Heart left ventricle (tissue), 16 donors: ENCODE measurements around the gene WDR7. TPM values are rescaled to one million over a fixed set of nuclear protein-coding genes. Genes with fewer than 3 reads are reported as not detected.

Experiments
- ATAC-seq, 4 donors: fragments of 200-7000 bp; cut with Tn5 transposase; one replicate each; pipeline ENCODE4 v1.9.1; 2020 to 2022; ENCODE audit warnings: moderate library complexity in 4 of 4, mild to moderate bottlenecking in 3 of 4, moderate number of reproducible peaks in 1 of 4
- DNase-seq, 5 donors: peaks; one replicate each; pipeline ENCODE4 v3.0.0-alpha.2; 2020
- H3K27ac ChIP-seq, 12 donors: fragments of 200-600 bp; sonication (generic) in 4 of 12; one replicate each; pipeline versions ENCODE4 v1.5.0 to v1.8.0; 2016 to 2022; ENCODE audit warnings: mild to moderate bottlenecking in 2 of 12
- H3K27me3 ChIP-seq, 9 donors: fragments of 200-600 bp; sonication (generic) in 2 of 9; one replicate each; pipeline versions ENCODE4 v1.5.1 to v1.8.0; 2016 to 2022; ENCODE audit warnings: mild to moderate bottlenecking in 3 of 9
- H3K36me3 ChIP-seq, 9 donors: fragments of 200-600 bp; sonication (generic) in 2 of 9; one replicate each; pipeline versions ENCODE4 v1.5.0 to v1.8.0; 2018 to 2022; ENCODE audit warnings: mild to moderate bottlenecking in 2 of 9
- H3K4me1 ChIP-seq, 12 donors: fragments of 200-600 bp; sonication (generic) in 4 of 12; one replicate each; pipeline versions ENCODE4 v1.5.0 to v1.8.0; 2016 to 2022; ENCODE audit warnings: mild to moderate bottlenecking in 3 of 12
- H3K4me3 ChIP-seq, 12 donors: fragments of 200-600 bp; sonication (generic) in 4 of 12; one replicate each; pipeline versions ENCODE4 v1.5.0 to v1.8.0; 2017 to 2022; ENCODE audit warnings: mild to moderate bottlenecking in 9 of 12, moderate library complexity in 4 of 12
- H3K9me3 ChIP-seq, 12 donors: fragments of 200-600 bp; sonication (generic) in 4 of 12; one replicate each; pipeline versions ENCODE4 v1.5.0 to v1.8.0; 2016 to 2022; ENCODE audit warnings: mild to moderate bottlenecking in 1 of 12
- CTCF ChIP-seq, 12 donors: fragments of 200-600 bp; sonication (generic) in 4 of 12; IDR thresholded peaks; one replicate each; pipeline versions ENCODE4 v1.5.0 to v1.8.0; 2018 to 2022; ENCODE audit warnings: antibody characterized with exemption in 12 of 12, mild to moderate bottlenecking in 5 of 12
- POLR2A ChIP-seq, 2 donors: fragments of 450-650 bp; IDR thresholded peaks; one replicate each; pipeline ENCODE4 v1.6.1; 2017; ENCODE audit warnings: antibody characterized with exemption in 2 of 2, mild to moderate bottlenecking in 2 of 2, moderate library complexity in 2 of 2
- WGBS, 4 donors: extraction: QIAGEN DNeasy Blood & Tissue Kit in 2 of 4; methylation state at CpG; one replicate each; pipeline versions ENCODE4 v1.1.5 to v1.1.7; 2013 to 2018; 5-methylcytosine and 5-hydroxymethylcytosine counted together
- intact Hi-C, 10 donors: fragments of 100-400 bp; cut with DNase I; formaldehyde crosslinking; loops; one replicate each; pipeline versions ENCODE4 v1.11.1 to v1.14.2; 2022
- polyA plus RNA-seq, 2 donors: library from polyadenylated mRNA; stranded (reverse); fragments of 200-250 nt; gene quantifications; one replicate each; pipeline ENCODE4 v1.2.3, GENCODE V29; 2013
- total RNA-seq, 9 donors: library from RNA; depleted of rRNA in 2 of 9; stranded (reverse); fragments of >200 nt in 2 of 9; fragmentation: NEBNext Ultra II Directional in 3 of 9; extraction: Animal tissue kit (Norgen Biotek cat#: 25700) in 3 of 9; gene quantifications; one replicate each; pipeline versions ENCODE4 v1.1.0 to v1.2.4, GENCODE V29; 2016 to 2023
- donor health status: ischemic (EF 13 %, LVEDD 7.1; RV severe dilation, severe dysfunction).
- donor health status: healthy with polysubstance abuse.
- donor health status: DM: no; HTN: yes; CAD: no.
- donor health status: DM: no; HTN: no; CAD: no.
- donor health status: ischemic (EF 25% LVEDD 6.9; RV normal size, moderate dysfunction).
- donor health status: ischemic (EF 25% LVEDD 5.7; RV mildly dilated, moderate dysfunction).
- donor health status: healthy.
- donor health status: DM: yes; HTN: yes; CAD: no.
- donor health status: ischemic (EF 35%, LVEDD 5.7; RV mildly dilated, moderate dysfunction).
- donor health status: nonischemic (EF 11% LVEDD 7.7; RV severe dilation, severe dysfunction).
- donor health status: DM: yes; HTN: yes; CAD: no.
- donor health status: PGD.
- donor health status: ischemic (EF 29% LVEDD 5.4; RV normal size, mild dysfunction).
- donor health status: nonischemic (EF 23%, LVEDD 6.1; RV moderate dilation, normal function).

Gene WDR7
- total and polyA plus RNA-seq, 11 donors, result 4.3 to 33.6 (median 26.6) TPM

- no peaks in the 10 kb centered on the region for H3K9me3 ChIP-seq
- intact Hi-C loops, result loop anchor here in 7 of 10 donors (5.0 to 10.0 kb wide), 6 partner anchors 113 to 693 kb away; partner anchors contain the start of gene ONECUT2 (in 2 of the 7)
- DNase-seq (no peak), ATAC-seq (no peak)
- WGBS, 4 donors, result 94 to 99% (median 94%) methylated on average over 1 of the region's 1 CpG
- H3K27me3 ChIP-seq, result no peaks in the 10 kb centered on the region
- no peak overlapping the region for H3K4me3 ChIP-seq
- H3K36me3 ChIP-seq, result no peaks in the 10 kb centered on the region
- H3K4me1 ChIP-seq, result peaks cover 0 to 7% (median 0%) of the 10 kb centered on the region in 12 donors
- TF ChIP-seq POLR2A (IDR thresholded peaks at IDR 0.05) (no peak), CTCF (IDR thresholded peaks at IDR 0.05) (no peak)
- no peak overlapping the region for H3K27ac ChIP-seq
Observed at GRCh38 chr18:56872140-56872539, 221.0 kb downstream of the WDR7 start.

GRCh38 chr18:56873441-56874140 is 222.4 kb downstream of the WDR7 start:
- DNase-seq (no peak), ATAC-seq (no peak)
- no peaks in the 10 kb centered on the region for H3K36me3 ChIP-seq
- no peak overlapping the region for H3K27ac ChIP-seq
- H3K4me3 ChIP-seq, result no peak overlapping the region
- H3K27me3 ChIP-seq, result no peaks in the 10 kb centered on the region
- peaks cover 0 to 7% (median 0%) of the 10 kb centered on the region in 12 donors for H3K4me1 ChIP-seq
- TF ChIP-seq POLR2A (IDR thresholded peaks at IDR 0.05) (no peak), CTCF (IDR thresholded peaks at IDR 0.05) (no peak)
- 64 to 78% (median 73%) methylated on average over 6 of the region's 6 CpGs for WGBS, 4 donors
- no peaks in the 10 kb centered on the region for H3K9me3 ChIP-seq
- intact Hi-C loops, result loop anchor here in 7 of 10 donors (5.0 to 10.0 kb wide), 6 partner anchors 111 to 691 kb away; partner anchors contain the start of gene ONECUT2 (in 2 of the 7)

- Histone ChIP-seq H3K27ac (no peak overlapping the region), H3K36me3 (peaks cover 0 to 4% (median 0%) of the 10 kb centered on the region in 9 donors), H3K4me3 (no peak overlapping the region), H3K27me3 (no peaks in the 10 kb centered on the region), H3K9me3 (peaks cover 0 to 3% (median 0%) of the 10 kb centered on the region in 12 donors), H3K4me1 (peaks cover 0 to 3% (median 0%) of the 10 kb centered on the region in 12 donors)
- DNase-seq (no peak), ATAC-seq (no peak)
- intact Hi-C loops, result loop anchor here in 6 of 10 donors (10.0 kb wide), 5 partner anchors 106 to 686 kb away; partner anchors contain the start of gene ONECUT2 (in 1 of the 6)
- no peak for TF ChIP-seq POLR2A (IDR thresholded peaks at IDR 0.05)
- no peak for TF ChIP-seq CTCF (IDR thresholded peaks at IDR 0.05)
- WGBS, 4 donors, result 97 to 99% (median 98%) methylated on average over 4 of the region's 4 CpGs
Observed at GRCh38 chr18:56878711-56879110, 227.6 kb downstream of the WDR7 start.

- no peaks in the 10 kb centered on the region for H3K27me3 ChIP-seq
- DNase-seq (no peak), ATAC-seq (no peak)
- H3K9me3 ChIP-seq, result peaks cover 0 to 13% (median 0%) of the 10 kb centered on the region in 12 donors
- TF ChIP-seq POLR2A (IDR thresholded peaks at IDR 0.05) (no peak), CTCF (IDR thresholded peaks at IDR 0.05) (no peak)
- H3K36me3 ChIP-seq, result peaks cover 0 to 4% (median 0%) of the 10 kb centered on the region in 9 donors
- no peaks in the 10 kb centered on the region for H3K4me1 ChIP-seq
- WGBS, 4 donors, result 95 to 100% (median 99%) methylated on average over 1 of the region's 1 CpG
- H3K27ac ChIP-seq, result no peak overlapping the region
- intact Hi-C loops, result no loop called here
- no peak overlapping the region for H3K4me3 ChIP-seq
Observed at GRCh38 chr18:56884511-56884910, 233.4 kb downstream of the WDR7 start.
